ENCODE results near the gene PPARG. TPM values are rescaled to one million over a fixed set of nuclear protein-coding genes. Genes with fewer than 3 reads are reported as not detected.
"Not testable (repeated sequence)": the region's sequence is repeated elsewhere in the genome, so short reads cannot be mapped to it uniquely, and the experiment has no call there.

Gene PPARG
- total RNA-seq, 1 experiment from 2014 or later: 2.6 TPM

- no peak for DNase-seq (ENCODE audit: low read depth)
These were observed 152.3 kb downstream of the PPARG start for GRCh38 chr3:12440927-12441714.

GRCh38 chr3:12442654-12443501, 154.0 kb downstream of the PPARG start:
- no peak for DNase-seq (ENCODE audit: low read depth)

- no peak for DNase-seq (ENCODE audit: low read depth)
These were observed 155.1 kb downstream of the PPARG start for GRCh38 chr3:12443781-12444522.

- peak; percentile 74 for DNase-seq (ENCODE audit: low read depth)
These were observed 156.0 kb downstream of the PPARG start for GRCh38 chr3:12444582-12445471.

- DNase-seq (ENCODE audit: low read depth): no peak
These were observed 156.8 kb downstream of the PPARG start for GRCh38 chr3:12445523-12446240.

GRCh38 chr3:12446298-12446697, 157.4 kb downstream of the PPARG start:
- no peak for DNase-seq (ENCODE audit: low read depth)

- no peak for DNase-seq (ENCODE audit: low read depth)
These were observed 158.2 kb downstream of the PPARG start for GRCh38 chr3:12447075-12447474.

- DNase-seq (ENCODE audit: low read depth): not testable (repeated sequence)
These were observed 159.7 kb downstream of the PPARG start for GRCh38 chr3:12448404-12449202.

GRCh38 chr3:12449889-12450682, 161.2 kb downstream of the PPARG start:
- DNase-seq (ENCODE audit: low read depth): no peak

- no peak for DNase-seq (ENCODE audit: low read depth)
These were observed 162.6 kb downstream of the PPARG start for GRCh38 chr3:12451481-12451880.

GRCh38 chr3:12451960-12452359, 163.1 kb downstream of the PPARG start:
- DNase-seq (ENCODE audit: low read depth): no peak

- DNase-seq (ENCODE audit: low read depth): no peak
These were observed 163.8 kb downstream of the PPARG start for GRCh38 chr3:12452361-12453330.

- peak; percentile 39 for DNase-seq (ENCODE audit: low read depth)
These were observed 165.4 kb downstream of the PPARG start for GRCh38 chr3:12454076-12454815.

GRCh38 chr3:12454816-12455121, 165.9 kb downstream of the PPARG start:
- DNase-seq (ENCODE audit: low read depth): no peak

GRCh38 chr3:12455740-12456139, 166.9 kb downstream of the PPARG start:
- DNase-seq (ENCODE audit: low read depth): no peak

- no peak for DNase-seq (ENCODE audit: low read depth)
These were observed 167.6 kb downstream of the PPARG start for GRCh38 chr3:12456441-12456840.

GRCh38 chr3:12457380-12457779, 168.5 kb downstream of the PPARG start:
- not testable (repeated sequence) for DNase-seq (ENCODE audit: low read depth)
